Measurements from ENCODE around the gene APEH.
"Not testable (repeated sequence)": the region's sequence is repeated elsewhere in the genome, so short reads cannot be mapped to it uniquely, and the experiment has no call there.

Gene APEH

DNA sequence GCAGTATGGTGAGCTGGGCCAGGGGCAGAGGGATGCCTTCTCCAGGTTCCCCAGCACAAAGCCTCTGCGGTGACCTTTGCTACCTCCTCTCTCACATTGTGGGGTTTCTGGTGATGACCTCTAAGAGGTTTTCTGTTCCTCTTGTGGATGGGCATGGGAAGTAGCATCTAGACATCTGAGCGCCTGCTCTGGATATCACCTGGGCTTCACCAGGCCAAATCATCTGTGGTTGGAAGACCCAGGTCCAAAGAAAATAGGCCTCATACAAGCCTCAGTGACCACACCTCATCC, 7.0 kb downstream of the APEH start:
- H3K4me3 ChIP-seq (ENCODE audit: low read depth, low read length) = no peak overlapping the region
- H3K9me3 ChIP-seq = no peaks in the 10 kb centered on the region
- TF ChIP-seq, protein P1, sequence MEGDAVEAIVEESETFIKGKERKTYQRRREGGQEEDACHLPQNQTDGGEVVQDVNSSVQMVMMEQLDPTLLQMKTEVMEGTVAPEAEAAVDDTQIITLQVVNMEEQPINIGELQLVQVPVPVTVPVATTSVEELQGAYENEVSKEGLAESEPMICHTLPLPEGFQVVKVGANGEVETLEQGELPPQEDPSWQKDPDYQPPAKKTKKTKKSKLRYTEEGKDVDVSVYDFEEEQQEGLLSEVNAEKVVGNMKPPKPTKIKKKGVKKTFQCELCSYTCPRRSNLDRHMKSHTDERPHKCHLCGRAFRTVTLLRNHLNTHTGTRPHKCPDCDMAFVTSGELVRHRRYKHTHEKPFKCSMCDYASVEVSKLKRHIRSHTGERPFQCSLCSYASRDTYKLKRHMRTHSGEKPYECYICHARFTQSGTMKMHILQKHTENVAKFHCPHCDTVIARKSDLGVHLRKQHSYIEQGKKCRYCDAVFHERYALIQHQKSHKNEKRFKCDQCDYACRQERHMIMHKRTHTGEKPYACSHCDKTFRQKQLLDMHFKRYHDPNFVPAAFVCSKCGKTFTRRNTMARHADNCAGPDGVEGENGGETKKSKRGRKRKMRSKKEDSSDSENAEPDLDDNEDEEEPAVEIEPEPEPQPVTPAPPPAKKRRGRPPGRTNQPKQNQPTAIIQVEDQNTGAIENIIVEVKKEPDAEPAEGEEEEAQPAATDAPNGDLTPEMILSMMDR (IDR thresholded peaks at IDR 0.05; ENCODE audit: low read depth, low read length) = no peak

GRCh38 chr3:49681543-49681942, 7.4 kb downstream of the APEH start:
- Histone ChIP-seq H3K9me3 (no peaks in the 10 kb centered on the region), H3K27me3 (no peaks in the 10 kb centered on the region), H3K36me3 (no peaks in the 10 kb centered on the region), H3K4me3 (ENCODE audit: low read depth, low read length) (no peak overlapping the region), H3K4me1 (no peaks in the 10 kb centered on the region)
- DNase-seq = no peak
- TF ChIP-seq, protein P1 (IDR thresholded peaks at IDR 0.05; ENCODE audit: low read depth, low read length) = no peak

More for the DNA sequence above, 7.0 kb downstream of the APEH start:
- Histone ChIP-seq H3K4me1 (no peaks in the 10 kb centered on the region), H3K36me3 (no peaks in the 10 kb centered on the region), H3K27me3 (no peaks in the 10 kb centered on the region)
- DNase-seq = no peak

DNA sequence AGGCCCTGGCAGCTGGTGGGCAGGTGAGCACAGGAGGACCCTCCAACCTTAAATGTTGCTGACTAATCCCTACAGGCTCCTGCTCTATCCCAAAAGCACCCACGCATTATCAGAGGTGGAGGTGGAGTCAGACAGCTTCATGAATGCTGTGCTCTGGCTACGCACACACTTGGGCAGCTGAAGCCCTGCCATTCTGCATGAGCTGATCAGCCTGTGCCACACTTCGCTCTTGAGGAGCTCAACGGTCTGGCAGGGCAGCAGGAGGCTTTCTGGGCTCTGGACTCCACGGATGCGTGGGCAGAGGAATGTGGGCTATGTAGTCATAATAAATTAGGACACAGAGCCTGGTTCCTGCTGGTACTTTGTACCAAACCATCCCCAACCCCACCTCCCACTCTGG, 9.0 kb downstream of the APEH start:
- no peaks in the 10 kb centered on the region for H3K4me1 ChIP-seq
- no peak overlapping the region for H3K4me3 ChIP-seq (ENCODE audit: low read depth, low read length)
- TF ChIP-seq, protein P1 (IDR thresholded peaks at IDR 0.05; ENCODE audit: low read depth, low read length) = no peak
- no peaks in the 10 kb centered on the region for H3K27me3 ChIP-seq
- H3K36me3 ChIP-seq = no peaks in the 10 kb centered on the region
- no peak for DNase-seq
- H3K9me3 ChIP-seq = no peaks in the 10 kb centered on the region

DNA sequence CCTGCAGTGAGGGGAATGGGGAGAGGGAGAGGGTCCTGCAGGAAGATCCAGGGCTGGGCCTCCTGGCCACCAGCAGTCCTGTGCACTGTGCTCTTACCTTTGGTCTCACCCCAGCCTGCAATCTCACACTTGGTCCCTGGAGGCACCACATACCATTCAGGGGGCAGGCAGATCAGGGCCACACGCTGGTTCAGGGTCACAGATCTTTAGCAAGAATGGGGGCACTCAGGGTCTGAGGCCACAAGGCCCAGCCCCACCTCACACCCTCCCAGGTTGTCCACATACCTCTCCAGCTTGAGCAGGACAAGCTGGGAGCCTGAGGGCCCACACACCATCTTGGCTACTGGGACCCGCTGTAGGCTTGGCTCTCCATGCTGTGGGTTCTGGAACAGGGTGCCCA, 10.3 kb downstream of the APEH start:
- not testable (repeated sequence) for H3K36me3 ChIP-seq; H3K4me3 ChIP-seq (ENCODE audit: low read depth, low read length); DNase-seq

GRCh38 chr3:49685103-49685502, 11.0 kb downstream of the APEH start:
- H3K4me3 ChIP-seq (ENCODE audit: low read depth, low read length); DNase-seq: not testable (repeated sequence)

More for the DNA sequence above, 10.3 kb downstream of the APEH start:
- not testable (repeated sequence) for H3K9me3 ChIP-seq, H3K27me3 ChIP-seq, H3K4me1 ChIP-seq

GRCh38 chr3:49685846-49686245, 11.7 kb downstream of the APEH start:
- not testable (repeated sequence) for H3K4me1 ChIP-seq; DNase-seq; H3K27me3 ChIP-seq; H3K9me3 ChIP-seq; H3K4me3 ChIP-seq (ENCODE audit: low read depth, low read length); H3K36me3 ChIP-seq

More at GRCh38 chr3:49685103-49685502, 11.0 kb downstream of the APEH start:
- H3K4me1 ChIP-seq, H3K36me3 ChIP-seq, H3K9me3 ChIP-seq, H3K27me3 ChIP-seq: not testable (repeated sequence)

DNA sequence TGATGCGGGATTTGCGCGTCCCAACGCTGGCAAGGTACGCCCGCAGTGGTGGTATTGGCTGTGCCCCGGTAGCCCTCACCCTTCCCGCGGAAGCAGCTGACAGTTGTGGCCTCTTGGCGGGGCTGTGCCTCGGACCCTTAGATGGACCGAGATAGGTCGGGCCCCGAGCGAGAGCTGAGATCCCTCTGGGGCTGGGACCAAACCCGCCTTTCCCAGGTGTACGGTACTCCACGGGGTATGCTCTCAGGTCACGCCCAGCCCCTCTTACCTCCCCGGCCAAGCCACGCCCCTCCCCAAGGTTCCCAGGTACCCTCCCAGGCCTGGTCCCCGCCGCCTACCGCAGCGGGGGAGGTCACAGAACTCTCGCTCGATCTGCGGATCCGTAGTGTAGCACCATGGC, 12.2 kb downstream of the APEH start:
- H3K4me3 ChIP-seq (ENCODE audit: low read depth, low read length) = not testable (repeated sequence)

GRCh38 chr3:49686769-49687423, 12.7 kb downstream of the APEH start:
- H3K27me3 ChIP-seq; DNase-seq; H3K4me3 ChIP-seq (ENCODE audit: low read depth, low read length); H3K36me3 ChIP-seq; H3K4me1 ChIP-seq; H3K9me3 ChIP-seq: not testable (repeated sequence)

More for the DNA sequence above, 12.2 kb downstream of the APEH start:
- DNase-seq, H3K9me3 ChIP-seq, H3K27me3 ChIP-seq, H3K4me1 ChIP-seq, H3K36me3 ChIP-seq: not testable (repeated sequence)

DNA sequence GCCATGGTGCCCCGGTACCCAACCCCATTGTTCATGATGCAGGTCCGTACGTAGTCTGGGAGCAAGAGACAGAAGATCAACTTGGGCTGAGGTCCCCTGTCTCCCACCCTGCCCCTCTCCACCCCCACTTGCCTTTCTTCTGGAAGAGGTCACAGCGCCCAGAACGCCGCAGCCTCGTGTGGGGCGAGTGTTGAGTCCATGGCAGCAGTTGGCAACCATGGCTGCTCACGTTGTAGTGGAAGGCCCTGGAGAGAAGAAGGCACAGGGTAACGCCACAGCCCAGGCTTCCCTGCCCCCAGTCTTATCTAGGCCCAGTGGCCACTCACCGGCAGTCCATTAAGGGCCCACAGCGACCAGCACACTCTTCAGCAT, 13.3 kb downstream of the APEH start:
- not testable (repeated sequence) for H3K9me3 ChIP-seq; H3K27me3 ChIP-seq; H3K4me1 ChIP-seq; H3K4me3 ChIP-seq (ENCODE audit: low read depth, low read length); H3K36me3 ChIP-seq; DNase-seq

GRCh38 chr3:49688338-49689045, 14.3 kb downstream of the APEH start:
- H3K4me1 ChIP-seq, H3K36me3 ChIP-seq, H3K27me3 ChIP-seq, H3K9me3 ChIP-seq, DNase-seq: not testable (repeated sequence)
- H3K4me3 ChIP-seq (ENCODE audit: low read depth, low read length) = peak overlapping the region; percentile 80

All from BE2C (cell line).